Measurements from ENCODE around the gene SMIM10L2A.

GRCh38 chrX:135403374-135403773, 18.4 kb upstream of the SMIM10L2A start:
- TF ChIP-seq CTCF (conservative IDR thresholded peaks at IDR 0.05 in 1 of 2, IDR thresholded peaks at IDR 0.05 in 1 of 2; ENCODE audit: low read depth in 1 of 2, low read length in 2 of 2) (no peak), EZH2 (IDR thresholded peaks at IDR 0.05; ENCODE audit: low read length, missing control alignments) (no peak)

Data from fibroblast of lung (primary cell).